Loucy (cell line): Measurements from ENCODE around the gene CDA.

ENCODE experiments used
- H2AFZ ChIP-seq: fragments of 200-600 bp; sonication (generic); 2 replicates; pipeline ENCODE4 v1.6.0; 2016; ENCODE audit warnings: antibody characterized with exemption, mild to moderate bottlenecking, low read length, moderate library complexity
- H3F3A ChIP-seq: fragments of 200-600 bp; 2 replicates; pipeline ENCODE4 v1.6.0; 2016; ENCODE audit warnings: antibody characterized with exemption, low read depth, mild to moderate bottlenecking
- H3K27me3 ChIP-seq: fragments of 200-600 bp; sonication (generic); 2 replicates; pipeline ENCODE4 v1.6.1; 2014; ENCODE audit warnings: low read length, mild to moderate bottlenecking; ENCODE audit not compliant: insufficient read depth, poor library complexity, severe bottlenecking
- H3K36me3 ChIP-seq: fragments of 200-600 bp; sonication (generic); 2 replicates; pipeline ENCODE4 v1.6.1; 2016; ENCODE audit warnings: low read length; ENCODE audit not compliant: insufficient read depth
- H3K4me1 ChIP-seq: fragments of 200-600 bp; sonication (generic); 2 replicates; pipeline ENCODE4 v1.5.1; 2014; ENCODE audit warnings: low read length, mild to moderate bottlenecking; ENCODE audit not compliant: insufficient read depth, poor library complexity, severe bottlenecking
- H3K4me2 ChIP-seq: fragments of 200-600 bp; sonication (generic); 2 replicates; pipeline ENCODE4 v1.6.0; 2014; ENCODE audit warnings: antibody characterized with exemption, low read length, low read depth, mild to moderate bottlenecking; ENCODE audit not compliant: poor library complexity, severe bottlenecking
- H3K4me3 ChIP-seq: fragments of 200-600 bp; sonication (generic); 2 replicates; pipeline ENCODE4 v1.5.1; 2014; ENCODE audit warnings: low read length, mild to moderate bottlenecking, mixed read lengths; ENCODE audit not compliant: poor library complexity, severe bottlenecking
- H3K79me2 ChIP-seq: fragments of 200-600 bp; sonication (generic); 2 replicates; pipeline ENCODE4 v1.6.1; 2014; ENCODE audit warnings: low read length; ENCODE audit not compliant: insufficient read depth
- H3K9ac ChIP-seq: fragments of 200-600 bp; sonication (generic); 2 replicates; pipeline ENCODE4 v1.6.0; 2014; ENCODE audit warnings: mild to moderate bottlenecking, low read depth, low read length, moderate library complexity; ENCODE audit not compliant: poor library complexity, severe bottlenecking
- H3K9me2 ChIP-seq: fragments of 200-600 bp; sonication (generic); replicated peaks from 2 replicates; pipeline ENCODE4 v1.6.1; 2016; ENCODE audit warnings: low read depth, low read length, mixed read lengths
- H3K9me3 ChIP-seq: fragments of 200-600 bp; sonication (generic); 2 replicates; pipeline ENCODE4 v1.6.1; 2014; ENCODE audit warnings: mild to moderate bottlenecking, antibody characterized with exemption, low read length, low read depth; ENCODE audit not compliant: insufficient read depth
- H4K20me1 ChIP-seq: fragments of 200-600 bp; sonication (generic); 2 replicates; pipeline ENCODE4 v1.6.0; 2014; ENCODE audit warnings: antibody characterized with exemption, low read length, mild to moderate bottlenecking; ENCODE audit not compliant: insufficient read depth, poor library complexity, severe bottlenecking
- EZH2phosphoT487 ChIP-seq: fragments of 200-600 bp; IDR thresholded peaks from 2 replicates; pipeline ENCODE4 v1.6.1; 2018; ENCODE audit warnings: antibody characterized with exemption, mild to moderate bottlenecking, moderate library complexity, borderline replicate concordance
- TF ChIP-seq, protein P1 (sequence below): fragments of 200-600 bp; sonication (generic); conservative IDR thresholded peaks from 2 replicates; pipeline ENCODE4 v1.5.1; 2014; ENCODE audit warnings: mild to moderate bottlenecking, antibody characterized with exemption, low read length

Gene CDA

GRCh38 chr1:20663969-20664715, 75.2 kb downstream of the CDA start:
- H3K4me2 ChIP-seq = no peak overlapping the region

DNA sequence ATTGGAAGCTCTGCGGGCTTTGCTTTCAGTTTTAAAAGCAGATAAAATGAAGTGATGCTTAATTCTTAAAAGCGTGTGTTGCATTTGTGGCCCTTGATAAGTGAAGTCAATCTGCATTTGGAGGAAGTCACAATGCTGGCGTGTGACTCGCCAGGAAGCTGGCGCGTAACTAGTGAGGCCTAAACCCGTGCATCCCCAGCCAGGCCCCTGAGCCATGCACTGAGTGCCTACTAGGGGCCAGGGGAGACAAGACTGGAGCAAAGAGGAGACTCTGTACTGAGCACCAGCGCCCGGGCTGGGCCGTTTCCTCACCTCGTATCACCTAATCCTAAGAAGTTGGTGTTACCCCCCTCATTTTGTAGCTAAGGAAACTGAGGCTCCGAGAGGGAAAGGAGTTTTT, 76.8 kb downstream of the CDA start:
- Histone ChIP-seq H3K9me3 (no peaks in the 10 kb centered on the region), H3K4me1 (peaks cover 22% of the 10 kb centered on the region), H3K4me2 (peak overlapping the region; percentile 29), H3K9me2 (no peaks in the 10 kb centered on the region), H3F3A (peaks cover 3% of the 10 kb centered on the region; the same call in 1 of the 2 replicates), H4K20me1 (peaks cover 3% of the 10 kb centered on the region), H3K9ac (peak overlapping the region; percentile 2), H2AFZ (0 out of 2 replicates have a peak overlapping the region, but pooled peaks have one; percentile 3), H3K27me3 (no peaks in the 10 kb centered on the region), H3K4me3 (peak overlapping the region; percentile 17), H3K79me2 (peaks cover 13% of the 10 kb centered on the region), H3K36me3 (no peaks in the 10 kb centered on the region)
- TF ChIP-seq, protein P1, sequence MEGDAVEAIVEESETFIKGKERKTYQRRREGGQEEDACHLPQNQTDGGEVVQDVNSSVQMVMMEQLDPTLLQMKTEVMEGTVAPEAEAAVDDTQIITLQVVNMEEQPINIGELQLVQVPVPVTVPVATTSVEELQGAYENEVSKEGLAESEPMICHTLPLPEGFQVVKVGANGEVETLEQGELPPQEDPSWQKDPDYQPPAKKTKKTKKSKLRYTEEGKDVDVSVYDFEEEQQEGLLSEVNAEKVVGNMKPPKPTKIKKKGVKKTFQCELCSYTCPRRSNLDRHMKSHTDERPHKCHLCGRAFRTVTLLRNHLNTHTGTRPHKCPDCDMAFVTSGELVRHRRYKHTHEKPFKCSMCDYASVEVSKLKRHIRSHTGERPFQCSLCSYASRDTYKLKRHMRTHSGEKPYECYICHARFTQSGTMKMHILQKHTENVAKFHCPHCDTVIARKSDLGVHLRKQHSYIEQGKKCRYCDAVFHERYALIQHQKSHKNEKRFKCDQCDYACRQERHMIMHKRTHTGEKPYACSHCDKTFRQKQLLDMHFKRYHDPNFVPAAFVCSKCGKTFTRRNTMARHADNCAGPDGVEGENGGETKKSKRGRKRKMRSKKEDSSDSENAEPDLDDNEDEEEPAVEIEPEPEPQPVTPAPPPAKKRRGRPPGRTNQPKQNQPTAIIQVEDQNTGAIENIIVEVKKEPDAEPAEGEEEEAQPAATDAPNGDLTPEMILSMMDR = no peak
- TF ChIP-seq EZH2phosphoT487 = no peak

More at GRCh38 chr1:20663969-20664715, 75.2 kb downstream of the CDA start:
- Histone ChIP-seq H3K4me3 (no peak overlapping the region), H3K79me2 (peaks cover 29% of the 10 kb centered on the region), H3K9me3 (no peaks in the 10 kb centered on the region), H3K36me3 (no peaks in the 10 kb centered on the region), H3F3A (peaks cover 3% of the 10 kb centered on the region; the same call in 1 of the 2 replicates), H3K9me2 (no peaks in the 10 kb centered on the region), H3K27me3 (no peaks in the 10 kb centered on the region), H3K4me1 (peaks cover 38% of the 10 kb centered on the region), H2AFZ (no peak overlapping the region), H4K20me1 (peaks cover 19% of the 10 kb centered on the region), H3K9ac (no peak overlapping the region)
- no peak for TF ChIP-seq EZH2phosphoT487
- TF ChIP-seq, protein P1 = no peak

DNA sequence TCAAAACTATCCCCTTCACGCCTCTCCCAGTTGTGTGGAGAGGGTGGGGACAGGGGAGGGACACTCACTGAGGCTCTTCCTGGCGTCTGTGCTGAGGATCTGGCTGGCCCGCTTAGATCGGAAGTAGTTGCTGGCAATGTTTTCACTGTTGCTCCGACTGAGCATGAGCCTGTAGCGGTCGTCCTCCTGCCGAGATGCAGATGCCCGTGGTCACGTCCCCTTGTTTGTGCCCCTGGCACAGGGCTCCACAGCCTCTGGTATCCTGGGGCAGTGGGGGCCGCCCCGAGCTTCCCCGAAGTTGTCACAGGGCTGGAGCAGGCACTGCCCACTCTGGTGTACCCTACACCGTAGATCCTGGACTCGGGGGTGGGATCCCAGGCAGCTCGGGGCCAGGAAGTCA, 77.2 kb downstream of the CDA start:
- H2AFZ ChIP-seq = peak overlapping the region; percentile 3; the same call in 1 of the 2 replicates
- H3K27me3 ChIP-seq = no peaks in the 10 kb centered on the region
- peaks cover 3% of the 10 kb centered on the region; the same call in 1 of the 2 replicates for H3F3A ChIP-seq
- H3K79me2 ChIP-seq = peaks cover 9% of the 10 kb centered on the region
- H3K4me1 ChIP-seq = peaks cover 22% of the 10 kb centered on the region
- H3K4me2 ChIP-seq = peak overlapping the region; percentile 29
- H3K36me3 ChIP-seq = no peaks in the 10 kb centered on the region
- peak overlapping the region; percentile 36 for H3K4me3 ChIP-seq
- TF ChIP-seq, protein P1 = no peak
- TF ChIP-seq EZH2phosphoT487 = no peak
- no peaks in the 10 kb centered on the region for H3K9me3 ChIP-seq
- peak overlapping the region; percentile 2 for H3K9ac ChIP-seq
- H4K20me1 ChIP-seq = no peaks in the 10 kb centered on the region
- H3K9me2 ChIP-seq = no peaks in the 10 kb centered on the region
